Panc1 (cell line): Measurements from ENCODE around the gene CCDC89.

Experiments used
- CTCF ChIP-seq: fragments of 450-650 bp; IDR thresholded peaks from 2 replicates; pipeline ENCODE4 v1.5.1; 2017; ENCODE audit warnings: mild to moderate bottlenecking
- POLR2AphosphoS5 ChIP-seq: IDR thresholded peaks from 2 replicates; pipeline ENCODE4 v1.6.1; 2012; ENCODE audit warnings: mild to moderate bottlenecking, low read depth, low read length, moderate library complexity

DNA sequence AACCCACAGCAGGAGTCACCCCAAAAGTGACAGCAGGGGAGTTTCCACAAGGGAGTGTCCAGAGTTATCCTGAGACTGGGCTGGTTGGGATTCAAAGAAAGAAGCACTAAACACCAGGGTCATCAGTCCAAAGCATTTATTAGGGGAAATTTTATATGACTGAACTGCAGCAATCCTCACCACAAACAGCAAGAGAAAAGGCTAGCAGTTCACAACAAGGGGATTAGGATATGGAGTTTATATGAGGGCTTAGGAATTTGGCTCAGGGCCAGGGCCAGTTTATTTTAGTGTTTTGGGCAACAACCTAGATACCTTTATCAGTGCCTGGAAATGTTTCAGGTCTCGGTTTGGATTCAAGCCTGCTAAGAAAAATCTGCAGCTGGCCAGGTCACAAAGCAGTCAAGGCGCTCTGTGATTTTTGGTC, 42.8 kb downstream of the CCDC89 start:
- TF ChIP-seq POLR2AphosphoS5, result 0 out of 2 replicates have a peak, but pooled peaks have one; percentile 51
- TF ChIP-seq CTCF, result no peak
